Kidney (tissue), 14 donors: ENCODE measurements around the gene FRMD4A. TPM values are rescaled to one million over a fixed set of nuclear protein-coding genes. Genes with fewer than 3 reads are reported as not detected.
"Not testable (repeated sequence)": the region's sequence is repeated elsewhere in the genome, so short reads cannot be mapped to it uniquely, and the experiment has no call there.

Source experiments
- DNase-seq, 5 donors: peaks; one replicate each; pipeline ENCODE4 v3.0.0-alpha.2; 2013 to 2020
- FAIRE-seq: peaks from 2 replicates; lab custom pipeline; 2012; peaks lifted over from hg19 to GRCh38; lab: Jason Lieb, UNC
- H3K27ac ChIP-seq, 2 donors: one replicate each; pipeline ENCODE4 v1.7.0; 2013; ENCODE audit warnings: low read depth in 2 of 2, low read length in 2 of 2, inconsistent platforms in 1 of 2
- H3K27me3 ChIP-seq: one replicate; pipeline ENCODE4 v1.7.1; 2013; ENCODE audit warnings: low read length, inconsistent platforms; ENCODE audit not compliant: control insufficient read depth, insufficient read depth
- H3K36me3 ChIP-seq, 3 donors: one replicate each; pipeline versions ENCODE4 v1.7.0 to v1.7.1; 2013; ENCODE audit warnings: low read length in 3 of 3, control low read depth in 1 of 3, inconsistent platforms in 1 of 3; ENCODE audit not compliant: insufficient read depth in 3 of 3, control insufficient read depth in 2 of 3
- H3K4me1 ChIP-seq, 3 donors: one replicate each; pipeline versions ENCODE4 v1.7.0 to v1.7.1; 2013; ENCODE audit warnings: low read length in 3 of 3, inconsistent platforms in 1 of 3, low read depth in 1 of 3; ENCODE audit not compliant: control insufficient read depth in 2 of 3, insufficient read depth in 2 of 3
- H3K4me3 ChIP-seq, 3 donors: one replicate each; pipeline versions ENCODE4 v1.7.0 to v1.8.1; 2013; ENCODE audit warnings: low read length in 3 of 3, control low read depth in 1 of 3, inconsistent platforms in 1 of 3
- H3K9ac ChIP-seq, 3 donors: one replicate each; pipeline versions ENCODE4 v1.7.0 to v1.7.1; 2013; ENCODE audit warnings: low read length in 3 of 3, control low read depth in 1 of 3, inconsistent platforms in 1 of 3
- H3K9me3 ChIP-seq, 3 donors: one replicate each; pipeline versions ENCODE4 v1.7.0 to v1.7.1; 2013; ENCODE audit warnings: low read length in 3 of 3, control low read depth in 1 of 3, inconsistent platforms in 1 of 3; ENCODE audit not compliant: control insufficient read depth in 2 of 3, insufficient read depth in 1 of 3
- CTCF ChIP-seq: IDR thresholded peaks from 3 replicates; pipeline ENCODE4 v1.5.1; 2012; ENCODE audit warnings: mild to moderate bottlenecking, moderate library complexity, borderline replicate concordance; ENCODE audit not compliant: insufficient read depth; ENCODE audit errors: extremely low read depth
- intact Hi-C: fragments of 100-400 bp; cut with DNase I; formaldehyde crosslinking; loops from one replicate; pipeline ENCODE4 v1.11.1; 2022
- polyA plus RNA-seq: library from polyadenylated mRNA; stranded (reverse); fragments of 350-450 nt; fragmentation: Illumina TruSeq; extraction: RNeasy Lipid Tissue Mini Kit (QIAGEN cat#74804); gene quantifications from one replicate; pipeline ENCODE4 v1.2.3, GENCODE V29; 2014; ENCODE audit warnings: low read depth, low replicate concordance; ENCODE audit not compliant: insufficient read depth
- total RNA-seq: library from RNA; stranded (reverse); fragmentation: NEBNext Ultra II Directional; extraction: Animal tissue kit (Norgen Biotek cat#: 25700); gene quantifications from one replicate; pipeline ENCODE4 v1.2.1, GENCODE V29; 2021
- donor health status: control.
- donor health status: control.
- donor health status: control.
- donor health status: control.
- donor health status: control.
- donor health status: DM: yes; HTN: yes; CAD: no.
- donor health status: Normal renal cell carcinoma (clear cell type).

The FRMD4A gene
- total and polyA plus RNA-seq, 2 donors from 2014 or later, result 16.0 to 68.2 TPM

GRCh38 chr10:13899941-13900340 is 430.8 kb downstream of the FRMD4A start:
- no peak for TF ChIP-seq CTCF
- H3K27ac ChIP-seq, result no peak overlapping the region
- intact Hi-C loops, result no loop called here
- H3K4me3 ChIP-seq, result no peak overlapping the region
- FAIRE-seq, result no peak
- H3K36me3 ChIP-seq, result no peaks in the 10 kb centered on the region
- no peaks in the 10 kb centered on the region for H3K4me1 ChIP-seq
- no peak for DNase-seq
- no peaks in the 10 kb centered on the region for H3K27me3 ChIP-seq
- H3K9ac ChIP-seq, result no peak overlapping the region
- H3K9me3 ChIP-seq, result no peaks in the 10 kb centered on the region

- H3K36me3 ChIP-seq, H3K4me1 ChIP-seq, H3K27me3 ChIP-seq, H3K4me3 ChIP-seq, FAIRE-seq, H3K9ac ChIP-seq, H3K9me3 ChIP-seq, H3K27ac ChIP-seq, DNase-seq, intact Hi-C loops: not testable (repeated sequence)
Measured at GRCh38 chr10:13896146-13896545, 434.6 kb downstream of the FRMD4A start.

- TF ChIP-seq CTCF, result no peak
- H3K27ac ChIP-seq, result no peak overlapping the region
- H3K36me3 ChIP-seq, result no peaks in the 10 kb centered on the region
- no peaks in the 10 kb centered on the region for H3K27me3 ChIP-seq
- no peak for DNase-seq
- no peaks in the 10 kb centered on the region for H3K4me1 ChIP-seq
- no peaks in the 10 kb centered on the region for H3K9me3 ChIP-seq
- no peak overlapping the region for H3K9ac ChIP-seq
- H3K4me3 ChIP-seq, result no peak overlapping the region
- no peak for FAIRE-seq
- intact Hi-C loops, result no loop called here
Measured at GRCh38 chr10:13894412-13895093, 436.2 kb downstream of the FRMD4A start.

- FAIRE-seq, result no peak
- no peaks in the 10 kb centered on the region for H3K9me3 ChIP-seq
- intact Hi-C loops, result no loop called here
- no peak overlapping the region for H3K9ac ChIP-seq
- H3K36me3 ChIP-seq, result no peaks in the 10 kb centered on the region
- no peak overlapping the region for H3K27ac ChIP-seq
- H3K27me3 ChIP-seq, result no peaks in the 10 kb centered on the region
- DNase-seq, result no peak
- no peak overlapping the region for H3K4me3 ChIP-seq
- TF ChIP-seq CTCF, result no peak
- H3K4me1 ChIP-seq, result no peaks in the 10 kb centered on the region
Measured at GRCh38 chr10:13893926-13894325, 436.8 kb downstream of the FRMD4A start.
